ENCODE measurements around the gene SPRED2.

The SPRED2 gene

DNA sequence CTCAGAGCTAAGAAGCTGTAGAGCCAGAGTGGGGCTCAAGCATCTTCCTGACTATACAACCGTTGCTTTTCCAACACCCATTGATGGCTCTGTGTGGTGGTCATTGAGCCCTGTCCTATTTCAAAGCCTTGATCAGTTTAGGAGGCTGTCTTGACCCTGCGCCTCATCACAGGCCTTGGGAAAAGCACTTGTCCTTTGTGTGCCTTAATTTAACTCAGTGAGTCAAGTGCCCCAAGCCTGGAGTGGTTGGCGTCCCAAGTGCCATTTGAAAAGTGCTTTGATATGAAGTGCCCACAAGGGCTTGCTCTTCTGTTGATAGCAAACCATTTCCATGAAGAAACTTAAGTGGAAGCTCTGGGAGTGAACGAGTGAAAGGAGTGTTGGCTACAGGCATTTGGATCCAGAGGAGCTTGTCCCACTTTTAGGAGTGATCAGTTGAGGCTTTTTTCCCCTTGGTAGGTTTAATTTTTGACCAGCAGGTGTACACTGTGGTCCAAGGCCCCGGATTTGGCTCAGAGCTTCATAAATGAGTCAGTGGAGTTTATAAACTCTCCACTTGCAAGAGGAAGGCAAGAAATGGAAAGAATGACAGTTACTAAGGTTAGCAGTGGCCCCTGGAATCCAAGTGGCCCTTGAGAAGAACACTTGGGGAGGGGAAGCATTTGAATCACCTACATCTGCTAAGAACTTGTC lies 154.5 kb downstream of the SPRED2 start:
- no peak for DNase-seq (ENCODE audit: low read depth, low spot score)

DNA sequence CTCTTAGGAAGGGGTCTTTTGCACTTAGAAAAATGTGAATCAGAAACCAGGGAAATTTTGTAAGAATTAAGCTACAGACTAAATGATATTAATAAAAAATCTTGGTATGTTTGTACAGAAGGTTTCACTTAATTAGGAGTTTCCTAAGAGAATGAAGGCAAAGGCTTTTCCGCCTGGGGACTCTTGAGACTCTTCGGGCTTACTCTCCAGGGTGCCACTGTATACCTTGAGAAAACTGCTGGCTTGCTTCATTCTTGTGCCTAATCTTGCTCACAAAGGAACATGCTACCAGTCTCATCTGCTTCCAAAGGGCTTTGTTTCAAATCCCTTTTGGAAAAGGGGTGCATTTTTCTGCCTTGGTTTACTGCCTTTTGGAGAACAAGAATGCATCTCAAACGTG lies 155.3 kb downstream of the SPRED2 start:
- no peak for DNase-seq (ENCODE audit: low read depth, low spot score)

- DNase-seq (ENCODE audit: low read depth, low spot score), result no peak
Measured at GRCh38 chr2:65276609-65277008, 155.8 kb downstream of the SPRED2 start.

DNA sequence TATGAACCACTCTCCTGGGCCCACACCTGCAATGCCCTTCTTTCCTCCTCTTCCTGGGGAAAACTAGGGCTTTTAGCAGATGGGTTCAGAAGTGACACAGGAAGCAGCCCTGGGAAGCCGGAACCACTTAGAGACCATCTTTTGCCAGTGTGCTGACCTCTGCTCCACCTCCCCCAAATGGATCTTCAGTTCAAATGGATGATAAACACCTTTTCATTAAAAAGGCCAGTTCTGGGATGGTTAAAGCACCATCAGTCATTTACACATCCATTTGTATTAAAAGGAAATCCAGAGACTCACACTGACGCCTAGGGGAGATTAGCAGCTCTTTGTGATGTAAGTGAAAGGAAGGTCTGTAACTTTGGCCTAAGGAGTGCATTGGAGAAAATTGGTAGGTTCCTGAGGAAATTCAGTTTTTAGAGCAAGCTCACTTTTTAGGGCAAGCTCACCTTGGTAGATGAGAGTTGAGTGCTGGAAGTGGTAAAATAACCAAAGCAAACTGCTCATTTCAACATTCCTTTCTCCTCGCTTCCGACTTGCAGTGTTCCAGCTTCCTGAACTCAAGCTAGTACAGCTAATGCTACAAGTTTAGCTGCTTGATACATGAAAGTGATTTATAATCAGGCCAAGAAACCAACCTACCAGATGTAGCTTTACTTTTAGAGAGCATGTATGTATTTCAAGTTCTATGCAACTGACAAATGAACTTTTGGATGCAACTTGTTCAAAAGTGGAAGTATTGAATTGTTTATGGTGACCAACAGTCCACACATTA lies 157.1 kb downstream of the SPRED2 start:
- no peak for DNase-seq (ENCODE audit: low read depth, low spot score)

DNA sequence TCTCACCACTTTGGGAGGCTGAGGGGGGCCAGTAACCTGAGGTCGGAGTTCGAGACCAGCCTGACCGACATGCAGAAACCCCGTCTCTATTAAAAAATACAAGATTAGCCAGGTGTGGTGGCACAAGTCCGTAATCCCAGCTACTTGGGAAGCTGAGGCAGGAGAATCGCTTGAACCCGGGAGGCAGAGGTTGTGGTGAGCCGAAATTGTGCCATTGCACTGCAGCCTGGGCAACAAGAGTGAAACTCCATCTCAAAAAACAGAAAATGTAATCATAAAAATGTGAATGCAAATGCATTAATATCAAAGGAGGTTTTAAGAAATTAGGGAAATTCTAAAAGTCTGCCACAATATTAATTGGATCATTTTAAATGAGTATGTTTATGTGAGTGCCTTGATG lies 159.1 kb downstream of the SPRED2 start:
- no peak for DNase-seq (ENCODE audit: low read depth, low spot score)

GRCh38 chr2:65268957-65269356 lies 163.4 kb downstream of the SPRED2 start:
- DNase-seq (ENCODE audit: low read depth, low spot score), result no peak

GRCh38 chr2:65267008-65267407 lies 165.4 kb downstream of the SPRED2 start:
- DNase-seq (ENCODE audit: low read depth, low spot score), result no peak

GRCh38 chr2:65265671-65266045 lies 166.7 kb downstream of the SPRED2 start:
- DNase-seq (ENCODE audit: low read depth, low spot score), result no peak

DNA sequence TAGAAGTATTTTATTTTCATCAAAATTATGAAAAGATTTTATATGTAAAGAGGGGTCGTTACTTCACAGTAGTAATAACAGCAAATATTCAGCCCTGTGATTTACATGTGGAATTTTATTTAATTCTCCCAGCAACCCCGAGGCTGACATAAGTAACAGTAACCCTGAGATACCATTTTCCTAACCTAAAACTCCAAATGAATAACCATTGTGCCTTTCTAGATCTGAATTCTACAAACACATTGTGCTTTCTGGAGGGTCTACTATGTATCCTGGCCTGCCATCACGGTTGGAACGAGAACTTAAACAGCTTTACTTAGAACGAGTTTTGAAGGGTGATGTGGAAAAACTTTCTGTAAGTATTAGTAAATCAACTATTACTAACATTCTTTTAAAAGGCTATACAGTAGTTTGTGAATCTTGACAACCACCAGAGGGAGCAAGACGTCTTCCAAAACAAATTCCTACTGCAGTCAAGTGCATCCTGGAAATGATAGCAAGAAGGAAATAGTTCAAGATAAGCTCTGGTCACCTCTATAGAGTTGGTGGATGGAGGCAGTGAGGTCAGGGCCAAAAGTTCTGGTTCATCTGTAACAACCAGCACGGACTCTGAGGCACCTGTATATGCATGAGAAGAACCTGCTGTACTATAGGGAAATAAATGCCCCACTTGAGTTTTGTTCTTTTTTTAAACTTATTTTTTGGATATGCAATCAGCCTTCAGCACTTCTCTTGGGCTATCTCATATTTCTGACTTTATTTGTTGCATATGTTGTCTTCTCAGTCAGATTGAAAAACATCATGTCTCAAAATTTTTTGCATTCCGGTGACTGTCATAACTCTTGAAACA lies 167.4 kb downstream of the SPRED2 start:
- no peak for DNase-seq (ENCODE audit: low read depth, low spot score)

- DNase-seq (ENCODE audit: low read depth, low spot score), result no peak
Measured at GRCh38 chr2:65263986-65264385, 168.4 kb downstream of the SPRED2 start.

DNA sequence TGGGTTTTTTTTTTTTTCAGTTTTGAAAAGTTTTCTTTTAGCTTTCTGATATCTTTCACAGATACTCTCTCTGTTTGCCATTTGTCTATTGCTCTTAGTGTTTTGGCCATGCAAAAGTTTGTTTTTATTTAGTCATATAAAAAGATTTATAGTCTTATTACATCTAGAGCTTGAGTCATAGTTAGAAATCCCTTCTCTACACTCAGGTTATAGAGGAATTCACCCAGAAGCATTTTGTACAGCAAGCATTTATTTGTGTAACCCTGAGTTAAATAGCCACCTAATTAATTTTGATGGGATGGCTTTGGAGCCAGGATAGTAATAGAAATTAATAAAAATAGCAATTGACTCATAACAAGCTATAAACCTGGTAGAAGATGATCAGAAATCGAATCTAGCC lies 169.1 kb downstream of the SPRED2 start:
- DNase-seq (ENCODE audit: low read depth, low spot score), result no peak

- no peak for DNase-seq (ENCODE audit: low read depth, low spot score)
Measured at GRCh38 chr2:65261676-65262075, 170.7 kb downstream of the SPRED2 start.

Measured in activated CD4-positive, CD25-positive, alpha-beta regulatory T cell treated with anti-CD3 and anti-CD28 coated beads, Interleukin-2, amount 50 U/mL, for 16 hours (primary cell).